CD4-positive, alpha-beta T cell (primary cell): ENCODE results near the gene ARMC10. TPM values are rescaled to one million over a fixed set of nuclear protein-coding genes. Genes with fewer than 3 reads are reported as not detected.

Experiments
- ATAC-seq: fragments of 200-7000 bp; cut with Tn5 transposase; one replicate; pipeline ENCODE4 v1.10.0; 2022; ENCODE audit warnings: mild to moderate bottlenecking; ENCODE audit not compliant: poor library complexity
- CTCF ChIA-PET: fragments of 350-600 bp; sonication (Branson Sonifier 250); formaldehyde crosslinking; loops from one replicate; lab custom pipeline; 2021; ENCODE audit warnings: antibody characterized with exemption, inconsistent platforms; lab: Charles Lee
- POLR2A ChIA-PET: fragments of 350-600 bp; sonication (Branson Sonifier 250); formaldehyde crosslinking; loops from one replicate; lab custom pipeline; 2021; ENCODE audit warnings: antibody characterized with exemption, inconsistent platforms; lab: Charles Lee
- DNase-seq, 14 experiments: peaks; one replicate each; pipeline ENCODE4 v3.0.0-alpha.2; 2013 to 2020; ENCODE audit warnings: mixed read lengths in 2 of 14
- H3K27ac ChIP-seq, 2 donors: one replicate each; pipeline versions ENCODE4 v1.5.1 to v1.7.0; 2013; ENCODE audit warnings: low read length in 2 of 2, low read depth in 1 of 2, mild to moderate bottlenecking in 1 of 2
- H3K27me3 ChIP-seq, 2 experiments: 1 replicate in 1 of 2; 2 replicates in 1 of 2; pipeline versions ENCODE4 v1.6.1 to v1.7.0; 2013; ENCODE audit warnings: low read length in 2 of 2, control low read depth in 1 of 2, mild to moderate bottlenecking in 1 of 2, moderate library complexity in 1 of 2; ENCODE audit not compliant: insufficient read depth in 2 of 2, control insufficient read depth in 1 of 2
- H3K36me3 ChIP-seq: one replicate; pipeline ENCODE4 v1.6.1; 2013; ENCODE audit warnings: low read length, control low read depth; ENCODE audit not compliant: insufficient read depth
- H3K4me1 ChIP-seq: one replicate; pipeline ENCODE4 v1.6.1; 2013; ENCODE audit warnings: low read length, control low read depth; ENCODE audit not compliant: insufficient read depth
- H3K4me3 ChIP-seq: one replicate; pipeline ENCODE4 v1.5.1; 2013; ENCODE audit warnings: mild to moderate bottlenecking, low read length, moderate library complexity
- H3K9me3 ChIP-seq, 2 experiments: 1 replicate in 1 of 2; 2 replicates in 1 of 2; pipeline versions ENCODE4 v1.6.1 to v1.7.0; 2013; ENCODE audit warnings: low read length in 2 of 2, mild to moderate bottlenecking in 2 of 2, control low read depth in 1 of 2, moderate library complexity in 1 of 2; ENCODE audit not compliant: control insufficient read depth in 1 of 2, insufficient read depth in 1 of 2
- H3K27ac Mint-ChIP-seq: one replicate; pipeline ENCODE4 v1.8.0; 2020; ENCODE audit warnings: mixed read lengths
- H3K27me3 Mint-ChIP-seq: one replicate; pipeline ENCODE4 v1.8.0; 2021; ENCODE audit warnings: mixed read lengths
- H3K36me3 Mint-ChIP-seq: one replicate; pipeline ENCODE4 v1.8.0; 2021; ENCODE audit warnings: low read depth, mixed read lengths
- H3K4me1 Mint-ChIP-seq: one replicate; pipeline ENCODE4 v1.8.0; 2021; ENCODE audit warnings: low read depth, mixed read lengths
- H3K4me3 Mint-ChIP-seq: one replicate; pipeline ENCODE4 v1.8.0; 2020; ENCODE audit warnings: mild to moderate bottlenecking, mixed read lengths
- H3K9me3 Mint-ChIP-seq: one replicate; pipeline ENCODE4 v1.8.0; 2020; ENCODE audit warnings: mixed read lengths
- intact Hi-C, 2 experiments: fragments of 100-400 bp; cut with DNase I in 1 of 2; cut with micrococcal nuclease in 1 of 2; formaldehyde crosslinking; loops; one replicate each; pipeline versions ENCODE4 v1.15.1 to v1.9.0; 2023 to 2025; cut with DNase I, micrococcal nuclease
- total RNA-seq, 174 experiments: library from RNA in 2 of 174; stranded (reverse) in 2 of 174; gene quantifications; one replicate each; pipeline ENCODE4 v1.2.3 and lab custom pipeline; 2021 to 2026
- TF ChIP-seq, protein P1 (sequence below): fragments of 200-600 bp; IDR thresholded peaks from one replicate; pipeline ENCODE4 v1.8.0; 2022; ENCODE audit warnings: antibody characterized with exemption, mild to moderate bottlenecking

ARMC10 gene
- total RNA-seq, 2 experiments from 2014 or later, result 6.0 to 6.9 TPM

- H3K27ac ChIP-seq, result no peak overlapping the region
- intact Hi-C loops, result loop anchor here in 1 of 2 experiments (10.0 kb wide), 1 partner anchor 311 kb away; no protein-coding TSS in a partner anchor
- peak in 10 of 14 experiments; percentile 7 to 58 (median 30) for DNase-seq
- no peaks in the 10 kb centered on the region for H3K36me3 Mint-ChIP-seq
- H3K9me3 Mint-ChIP-seq, result no peaks in the 10 kb centered on the region
- H3K36me3 ChIP-seq, result no peaks in the 10 kb centered on the region
- ATAC-seq, result no peak
- H3K27ac Mint-ChIP-seq, result no peak overlapping the region
- H3K4me1 Mint-ChIP-seq, result no peaks in the 10 kb centered on the region
- no peaks in the 10 kb centered on the region for H3K27me3 ChIP-seq
- H3K4me3 ChIP-seq, result no peak overlapping the region
- ChIA-PET CTCF (interaction anchor here (1.5 to 1.6 kb wide), 2 partner anchors 10 to 26 kb away, joined by 4 to 11 read pairs; partner anchors contain the start of genes ARMC10 and FBXL13), POLR2A (interaction anchor here (2.1 kb wide), 1 partner anchor 10 kb away, joined by 8 read pairs; the partner anchor contains the start of genes ARMC10 and FBXL13)
- TF ChIP-seq, protein P1, sequence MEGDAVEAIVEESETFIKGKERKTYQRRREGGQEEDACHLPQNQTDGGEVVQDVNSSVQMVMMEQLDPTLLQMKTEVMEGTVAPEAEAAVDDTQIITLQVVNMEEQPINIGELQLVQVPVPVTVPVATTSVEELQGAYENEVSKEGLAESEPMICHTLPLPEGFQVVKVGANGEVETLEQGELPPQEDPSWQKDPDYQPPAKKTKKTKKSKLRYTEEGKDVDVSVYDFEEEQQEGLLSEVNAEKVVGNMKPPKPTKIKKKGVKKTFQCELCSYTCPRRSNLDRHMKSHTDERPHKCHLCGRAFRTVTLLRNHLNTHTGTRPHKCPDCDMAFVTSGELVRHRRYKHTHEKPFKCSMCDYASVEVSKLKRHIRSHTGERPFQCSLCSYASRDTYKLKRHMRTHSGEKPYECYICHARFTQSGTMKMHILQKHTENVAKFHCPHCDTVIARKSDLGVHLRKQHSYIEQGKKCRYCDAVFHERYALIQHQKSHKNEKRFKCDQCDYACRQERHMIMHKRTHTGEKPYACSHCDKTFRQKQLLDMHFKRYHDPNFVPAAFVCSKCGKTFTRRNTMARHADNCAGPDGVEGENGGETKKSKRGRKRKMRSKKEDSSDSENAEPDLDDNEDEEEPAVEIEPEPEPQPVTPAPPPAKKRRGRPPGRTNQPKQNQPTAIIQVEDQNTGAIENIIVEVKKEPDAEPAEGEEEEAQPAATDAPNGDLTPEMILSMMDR, result no peak
- H3K9me3 ChIP-seq, result no peaks in the 10 kb centered on the region
- no peaks in the 10 kb centered on the region for H3K4me1 ChIP-seq
- H3K4me3 Mint-ChIP-seq, result no peak overlapping the region
- H3K27me3 Mint-ChIP-seq, result no peaks in the 10 kb centered on the region
Observed at GRCh38 chr7:103065667-103066066, 9.3 kb upstream of the ARMC10 start.

DNA sequence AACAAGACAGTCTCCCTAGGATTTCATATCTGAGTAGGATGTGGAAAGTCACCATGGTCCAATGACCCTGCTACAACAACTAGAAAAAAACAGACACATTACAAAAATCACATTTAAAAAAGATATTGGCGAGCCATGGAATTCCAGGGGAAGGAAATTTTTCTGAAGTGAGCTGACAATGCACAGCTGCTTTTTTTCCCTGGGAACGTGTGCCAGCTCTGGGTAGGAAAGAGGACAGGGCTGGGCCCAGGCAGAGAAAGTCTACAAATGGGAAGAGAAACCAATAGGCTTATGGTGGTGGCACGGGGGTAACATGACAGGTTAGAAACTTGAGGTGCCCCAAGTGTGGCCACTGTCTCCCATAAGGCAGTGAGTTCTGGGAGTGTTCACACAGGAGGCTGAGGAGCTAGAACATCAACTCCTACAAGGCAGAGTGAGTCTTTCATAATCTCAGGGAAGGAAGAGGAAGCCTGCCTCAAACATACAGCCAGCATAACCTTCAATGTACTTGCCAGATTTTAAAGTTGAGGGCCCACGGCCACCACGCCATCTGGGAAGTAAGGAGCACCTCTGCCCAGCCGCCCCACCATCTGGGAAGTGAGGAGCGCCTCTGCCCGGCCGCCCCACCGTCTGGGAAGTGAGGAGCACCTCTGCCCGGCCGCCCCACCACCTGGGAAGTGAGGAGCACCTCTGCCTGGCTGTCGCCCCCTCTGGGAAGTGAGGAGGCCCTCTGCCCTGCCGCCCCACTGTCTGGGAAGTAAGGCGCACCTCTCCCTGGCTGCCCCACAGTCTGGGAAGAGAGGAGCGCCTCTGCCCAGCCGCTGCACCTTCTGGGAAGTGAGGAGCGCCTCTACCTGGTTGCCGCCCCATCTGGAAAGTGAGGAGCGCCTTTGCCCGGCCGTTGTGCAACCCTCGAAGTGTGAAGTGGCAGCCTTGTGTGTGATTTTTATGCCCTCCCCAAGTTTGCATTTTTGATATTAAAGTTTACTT, 6.2 kb upstream of the ARMC10 start:
- H3K27ac Mint-ChIP-seq, result no peak overlapping the region
- no peak for ATAC-seq
- ChIA-PET POLR2A (no interaction called here), CTCF (no interaction called here)
- peaks cover under 1% of the 10 kb centered on the region for H3K4me1 ChIP-seq
- no peak for DNase-seq
- no peaks in the 10 kb centered on the region for H3K9me3 ChIP-seq
- H3K27me3 ChIP-seq, result no peaks in the 10 kb centered on the region
- intact Hi-C loops, result loop anchor here in 1 of 2 experiments (10.0 kb wide), 1 partner anchor 314 kb away; no protein-coding TSS in a partner anchor
- H3K4me1 Mint-ChIP-seq, result peaks cover 2% of the 10 kb centered on the region
- H3K27me3 Mint-ChIP-seq, result no peaks in the 10 kb centered on the region
- no peak overlapping the region for H3K27ac ChIP-seq
- no peak overlapping the region for H3K4me3 ChIP-seq
- H3K36me3 Mint-ChIP-seq, result no peaks in the 10 kb centered on the region
- TF ChIP-seq, protein P1, result no peak
- no peaks in the 10 kb centered on the region for H3K36me3 ChIP-seq
- no peaks in the 10 kb centered on the region for H3K9me3 Mint-ChIP-seq
- no peak overlapping the region for H3K4me3 Mint-ChIP-seq

- no peak overlapping the region for H3K4me3 Mint-ChIP-seq
- intact Hi-C loops, result loop anchor here in 1 of 2 experiments (5.0 to 10.0 kb wide), 5 partner anchors 226 to 1256 kb away; partner anchors contain the start of genes CUX1, FAM185A, ORC5 and PMPCB
- no peak for ATAC-seq
- TF ChIP-seq, protein P1, result no peak
- Histone ChIP-seq H3K36me3 (no peaks in the 10 kb centered on the region), H3K27ac (no peak overlapping the region), H3K4me1 (peaks cover 16% of the 10 kb centered on the region), H3K4me3 (no peak overlapping the region), H3K9me3 (no peaks in the 10 kb centered on the region), H3K27me3 (no peaks in the 10 kb centered on the region)
- peaks cover 19% of the 10 kb centered on the region for H3K4me1 Mint-ChIP-seq
- ChIA-PET CTCF (no interaction called here), POLR2A (no interaction called here)
- no peaks in the 10 kb centered on the region for H3K27me3 Mint-ChIP-seq
- no peak overlapping the region for H3K27ac Mint-ChIP-seq
- H3K9me3 Mint-ChIP-seq, result no peaks in the 10 kb centered on the region
- no peak for DNase-seq
- H3K36me3 Mint-ChIP-seq, result peaks cover 6% of the 10 kb centered on the region
Observed at GRCh38 chr7:103071000-103071399, 3.9 kb upstream of the ARMC10 start.
